ENCODE data around the gene RMND5A.

The RMND5A gene

DNA sequence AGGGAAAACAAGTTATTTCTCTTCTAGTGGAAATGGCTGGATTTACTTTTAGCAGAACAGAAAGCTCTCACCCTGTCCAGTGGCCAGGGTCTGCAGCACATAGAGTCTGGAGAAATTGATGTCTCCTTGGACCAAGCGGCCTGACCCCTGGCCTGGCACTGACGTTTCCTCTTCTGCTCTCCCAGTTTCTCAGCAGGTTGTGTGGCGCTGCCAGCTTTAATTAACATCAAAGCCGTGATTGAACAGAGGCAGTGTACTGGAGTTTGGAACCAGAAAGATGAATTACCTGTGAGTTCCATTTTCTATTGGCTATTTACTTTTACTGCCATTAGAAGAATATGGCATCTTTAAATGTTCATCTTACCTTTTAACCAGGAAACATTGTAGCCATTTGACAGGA, 49.7 kb downstream of the RMND5A start:
- no peak for ATAC-seq
- Mint-ChIP-seq H3K27ac (no peak overlapping the region), H3K4me3 (no peak overlapping the region), H3K36me3 (ENCODE audit: low read depth) (peaks cover 58% of the 10 kb centered on the region), H3K9me3 (no peaks in the 10 kb centered on the region), H3K27me3 (no peaks in the 10 kb centered on the region), H3K4me1 (peaks cover 18% of the 10 kb centered on the region)
- DNase-seq, result no peak

- no peak overlapping the region for H3K4me3 Mint-ChIP-seq
- peaks cover 54% of the 10 kb centered on the region for H3K36me3 Mint-ChIP-seq (ENCODE audit: low read depth)
- peaks cover 11% of the 10 kb centered on the region for H3K4me1 Mint-ChIP-seq
- no peak for DNase-seq
- H3K9me3 Mint-ChIP-seq, result no peaks in the 10 kb centered on the region
- peak overlapping the region; percentile 42 for H3K27ac Mint-ChIP-seq
- no peak for ATAC-seq
- H3K27me3 Mint-ChIP-seq, result no peaks in the 10 kb centered on the region
Observed at GRCh38 chr2:86770816-86771301, 50.8 kb downstream of the RMND5A start.

- no peaks in the 10 kb centered on the region for H3K9me3 Mint-ChIP-seq
Observed at GRCh38 chr2:86772611-86773010, 52.5 kb downstream of the RMND5A start.

DNA sequence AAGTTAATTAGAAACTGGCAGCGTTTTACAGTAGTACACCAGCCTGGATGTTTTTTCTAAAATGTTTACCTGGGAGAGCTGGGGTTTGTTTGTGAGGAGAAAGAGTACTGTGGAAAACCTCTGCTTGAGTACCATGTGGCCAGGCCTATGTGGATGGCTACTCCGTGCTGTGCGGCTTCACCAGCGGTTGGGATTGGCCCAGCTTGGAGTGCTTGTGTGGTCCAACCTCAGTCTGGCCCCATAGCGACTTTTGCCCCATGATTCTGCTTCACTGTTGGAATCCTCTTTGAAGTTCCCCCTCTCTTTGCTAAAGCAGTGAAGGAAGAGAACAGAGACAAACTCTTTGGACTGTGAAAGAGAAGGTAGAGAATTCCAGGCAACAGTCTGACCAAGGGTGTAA, 54.8 kb downstream of the RMND5A start:
- ATAC-seq, result no peak
- Mint-ChIP-seq H3K27me3 (no peaks in the 10 kb centered on the region), H3K4me3 (no peak overlapping the region), H3K4me1 (peaks cover 11% of the 10 kb centered on the region), H3K9me3 (no peaks in the 10 kb centered on the region), H3K36me3 (ENCODE audit: low read depth) (peaks cover 42% of the 10 kb centered on the region), H3K27ac (no peak overlapping the region)
- DNase-seq, result no peak

More at GRCh38 chr2:86772611-86773010, 52.5 kb downstream of the RMND5A start:
- peaks cover 47% of the 10 kb centered on the region for H3K36me3 Mint-ChIP-seq (ENCODE audit: low read depth)
- DNase-seq, result no peak
- no peak overlapping the region for H3K4me3 Mint-ChIP-seq
- H3K27me3 Mint-ChIP-seq, result no peaks in the 10 kb centered on the region
- peaks cover 11% of the 10 kb centered on the region for H3K4me1 Mint-ChIP-seq
- H3K27ac Mint-ChIP-seq, result no peak overlapping the region
- no peak for ATAC-seq

- H3K36me3 Mint-ChIP-seq (ENCODE audit: low read depth), result peaks cover 40% of the 10 kb centered on the region
- H3K27ac Mint-ChIP-seq, result no peak overlapping the region
- H3K4me3 Mint-ChIP-seq, result no peak overlapping the region
- peaks cover 11% of the 10 kb centered on the region for H3K4me1 Mint-ChIP-seq
- H3K9me3 Mint-ChIP-seq, result no peaks in the 10 kb centered on the region
- DNase-seq (no peak), ATAC-seq (no peak)
- no peaks in the 10 kb centered on the region for H3K27me3 Mint-ChIP-seq
Observed at GRCh38 chr2:86775338-86775737, 55.2 kb downstream of the RMND5A start.

- Mint-ChIP-seq H3K4me3 (no peak overlapping the region), H3K27ac (no peak overlapping the region), H3K9me3 (no peaks in the 10 kb centered on the region), H3K27me3 (no peaks in the 10 kb centered on the region), H3K36me3 (ENCODE audit: low read depth) (peaks cover 29% of the 10 kb centered on the region), H3K4me1 (peaks cover 11% of the 10 kb centered on the region)
- ATAC-seq (no peak), DNase-seq (no peak)
Observed at GRCh38 chr2:86776532-86776931, 56.4 kb downstream of the RMND5A start.

DNA sequence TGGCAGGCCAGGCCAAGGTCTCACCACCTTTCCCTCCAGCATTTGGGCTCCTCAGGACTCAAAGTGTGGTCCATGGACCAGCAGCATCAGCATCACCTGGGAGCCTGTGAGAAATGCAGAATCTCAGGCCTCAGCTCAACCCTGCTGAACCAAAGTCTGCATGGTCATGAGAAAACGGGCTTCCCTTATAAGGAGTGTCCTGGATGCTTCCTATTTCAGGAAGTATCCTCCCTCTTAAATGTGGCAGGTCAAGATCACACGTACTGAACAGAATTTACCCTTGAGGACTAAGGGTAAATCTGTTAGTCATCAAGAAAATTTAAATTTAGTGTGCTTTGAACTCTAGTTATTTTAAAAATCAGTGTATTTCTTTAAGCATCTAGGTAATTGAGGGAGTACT, 58.9 kb downstream of the RMND5A start:
- ATAC-seq (no peak), DNase-seq (no peak)
- Mint-ChIP-seq H3K9me3 (no peaks in the 10 kb centered on the region), H3K4me1 (peaks cover 30% of the 10 kb centered on the region), H3K36me3 (ENCODE audit: low read depth) (peaks cover 8% of the 10 kb centered on the region), H3K4me3 (no peak overlapping the region), H3K27me3 (no peaks in the 10 kb centered on the region), H3K27ac (no peak overlapping the region)

- H3K27me3 Mint-ChIP-seq, result no peaks in the 10 kb centered on the region
- no peak for ATAC-seq
- no peaks in the 10 kb centered on the region for H3K9me3 Mint-ChIP-seq
- peaks cover 34% of the 10 kb centered on the region for H3K4me1 Mint-ChIP-seq
- peak overlapping the region; percentile 2 for H3K27ac Mint-ChIP-seq
- no peak overlapping the region for H3K4me3 Mint-ChIP-seq
- no peak for DNase-seq
- H3K36me3 Mint-ChIP-seq (ENCODE audit: low read depth), result peaks cover 10% of the 10 kb centered on the region
Observed at GRCh38 chr2:86779971-86780370, 59.9 kb downstream of the RMND5A start.

- no peak for ATAC-seq
- Mint-ChIP-seq H3K27me3 (no peaks in the 10 kb centered on the region), H3K36me3 (ENCODE audit: low read depth) (peaks cover 20% of the 10 kb centered on the region), H3K4me1 (peaks cover 48% of the 10 kb centered on the region), H3K27ac (no peak overlapping the region), H3K9me3 (no peaks in the 10 kb centered on the region), H3K4me3 (no peak overlapping the region)
- no peak for DNase-seq
Observed at GRCh38 chr2:86781363-86781762, 61.3 kb downstream of the RMND5A start.

DNA sequence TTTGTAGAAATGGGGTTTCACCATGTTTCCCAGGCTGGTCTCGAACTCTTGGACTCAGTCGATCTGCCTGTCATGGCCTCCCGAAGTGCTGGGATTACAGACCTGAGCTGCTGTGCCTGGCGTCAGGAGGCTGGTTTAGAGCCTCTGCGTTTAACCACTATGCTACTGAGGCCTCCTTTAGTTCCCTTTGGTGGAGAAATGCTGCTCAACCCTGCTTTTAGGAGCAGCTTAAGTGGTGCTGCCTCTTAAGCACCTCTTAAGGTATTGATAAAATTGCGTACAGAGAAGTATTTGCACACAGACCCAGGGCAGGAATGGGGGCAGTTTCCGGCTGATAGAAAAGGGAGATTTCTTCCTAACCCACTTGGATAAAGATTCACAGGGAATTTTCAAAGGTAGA, 62.7 kb downstream of the RMND5A start:
- Mint-ChIP-seq H3K4me1 (peaks cover 59% of the 10 kb centered on the region), H3K4me3 (no peak overlapping the region), H3K36me3 (ENCODE audit: low read depth) (peaks cover 28% of the 10 kb centered on the region), H3K9me3 (no peaks in the 10 kb centered on the region), H3K27me3 (peaks cover 2% of the 10 kb centered on the region), H3K27ac (no peak overlapping the region)
- no peak for DNase-seq
- ATAC-seq, result no peak

DNA sequence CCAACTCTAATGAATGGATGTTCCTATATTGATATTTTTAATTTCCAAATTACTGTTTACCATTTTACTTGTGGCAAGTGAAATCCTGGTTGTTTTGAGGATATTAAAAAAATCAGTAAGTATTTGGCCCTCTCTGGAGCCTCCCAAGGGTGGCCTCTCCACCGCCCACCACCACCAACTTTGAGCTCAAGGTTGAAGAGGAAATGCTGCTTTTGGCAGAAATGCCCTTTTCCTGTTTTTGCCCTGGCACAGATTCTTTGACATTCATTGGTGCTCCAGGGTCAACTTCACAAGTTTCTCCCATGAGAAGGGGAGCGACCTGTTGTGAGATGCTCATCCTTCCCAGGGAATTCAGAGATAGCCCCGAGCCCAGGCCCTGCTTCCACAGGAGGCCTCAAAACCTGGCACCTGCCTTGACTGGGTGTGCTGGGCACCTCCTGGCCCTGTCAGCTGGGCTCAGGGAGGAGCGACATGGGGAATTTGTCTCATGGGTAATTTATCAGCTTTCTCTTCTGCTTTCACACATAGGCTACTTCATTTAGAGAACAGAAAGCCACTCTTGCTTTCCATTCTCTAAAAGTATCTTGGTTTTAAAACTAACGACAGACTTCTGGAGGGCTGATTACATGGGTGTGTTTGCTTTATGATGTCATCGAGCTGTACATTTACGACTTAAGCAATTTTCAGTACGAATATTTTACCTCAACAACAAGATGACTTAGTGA, 63.7 kb downstream of the RMND5A start:
- no peak for DNase-seq
- Mint-ChIP-seq H3K9me3 (no peaks in the 10 kb centered on the region), H3K4me3 (peak overlapping the region; percentile 70), H3K27ac (peak overlapping the region; percentile 98), H3K4me1 (peaks cover 69% of the 10 kb centered on the region), H3K27me3 (peaks cover 3% of the 10 kb centered on the region), H3K36me3 (ENCODE audit: low read depth) (peaks cover 39% of the 10 kb centered on the region)
- ATAC-seq, result no peak

- H3K36me3 Mint-ChIP-seq (ENCODE audit: low read depth), result peaks cover 47% of the 10 kb centered on the region
- peak; percentile 79 for DNase-seq
- peak overlapping the region; percentile 93 for H3K4me3 Mint-ChIP-seq
- H3K4me1 Mint-ChIP-seq, result peaks cover 75% of the 10 kb centered on the region
- H3K27ac Mint-ChIP-seq, result peak overlapping the region; percentile 98
- H3K27me3 Mint-ChIP-seq, result peaks cover 3% of the 10 kb centered on the region
- no peaks in the 10 kb centered on the region for H3K9me3 Mint-ChIP-seq
- peak; percentile 78 for ATAC-seq
Observed at GRCh38 chr2:86785456-86785855, 65.4 kb downstream of the RMND5A start.

- Mint-ChIP-seq H3K4me3 (peak overlapping the region; percentile 93), H3K27ac (peak overlapping the region; percentile 98), H3K27me3 (peaks cover 5% of the 10 kb centered on the region), H3K9me3 (no peaks in the 10 kb centered on the region), H3K36me3 (ENCODE audit: low read depth) (peaks cover 47% of the 10 kb centered on the region), H3K4me1 (peaks cover 78% of the 10 kb centered on the region)
- DNase-seq (peak; percentile 67), ATAC-seq (peak; percentile 65)
Observed at GRCh38 chr2:86786001-86786536, 66.0 kb downstream of the RMND5A start.

- Mint-ChIP-seq H3K9me3 (no peaks in the 10 kb centered on the region), H3K27ac (peak overlapping the region; percentile 98), H3K4me3 (peak overlapping the region; percentile 93), H3K36me3 (ENCODE audit: low read depth) (peaks cover 47% of the 10 kb centered on the region), H3K4me1 (peaks cover 78% of the 10 kb centered on the region), H3K27me3 (peaks cover 8% of the 10 kb centered on the region)
- ATAC-seq (no peak), DNase-seq (no peak)
Observed at GRCh38 chr2:86787736-86788135, 67.6 kb downstream of the RMND5A start.

DNA sequence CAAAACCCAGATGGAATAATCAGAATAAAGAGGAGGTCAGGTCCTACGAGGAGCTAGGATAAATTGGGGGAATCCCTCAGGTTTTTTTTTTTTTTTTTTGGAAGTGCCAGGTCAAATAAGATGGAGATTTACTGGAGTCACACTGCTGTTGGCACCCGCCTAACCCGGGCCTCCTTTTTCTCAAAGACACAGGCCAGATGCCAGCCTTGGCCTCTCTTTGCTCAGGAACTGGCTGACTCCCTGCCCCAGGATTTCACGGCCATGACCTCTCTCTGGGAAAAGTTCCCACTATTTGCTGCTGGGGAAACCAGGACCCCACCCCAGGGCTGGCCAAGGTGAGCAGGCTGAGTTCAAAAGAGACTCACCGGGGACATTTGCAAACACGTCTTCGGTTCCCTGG, 68.1 kb downstream of the RMND5A start:
- H3K9me3 Mint-ChIP-seq, result no peaks in the 10 kb centered on the region
- peaks cover 79% of the 10 kb centered on the region for H3K4me1 Mint-ChIP-seq
- peaks cover 8% of the 10 kb centered on the region for H3K27me3 Mint-ChIP-seq
- ATAC-seq (no peak), DNase-seq (no peak)
- H3K36me3 Mint-ChIP-seq (ENCODE audit: low read depth), result peaks cover 47% of the 10 kb centered on the region
- H3K4me3 Mint-ChIP-seq, result peak overlapping the region; percentile 93
- peak overlapping the region; percentile 98 for H3K27ac Mint-ChIP-seq
